SKM-1 (cell line): ENCODE results near the gene CDKL2.
"Not testable (repeated sequence)": the region's sequence is repeated elsewhere in the genome, so short reads cannot be mapped to it uniquely, and the experiment has no call there.

ENCODE experiments used
- DNase-seq: peaks from one replicate; lab custom pipeline; 2025; ENCODE audit not compliant: unreplicated experiment; lab: John Stamatoyannopoulos, UW

CDKL2 gene

DNA sequence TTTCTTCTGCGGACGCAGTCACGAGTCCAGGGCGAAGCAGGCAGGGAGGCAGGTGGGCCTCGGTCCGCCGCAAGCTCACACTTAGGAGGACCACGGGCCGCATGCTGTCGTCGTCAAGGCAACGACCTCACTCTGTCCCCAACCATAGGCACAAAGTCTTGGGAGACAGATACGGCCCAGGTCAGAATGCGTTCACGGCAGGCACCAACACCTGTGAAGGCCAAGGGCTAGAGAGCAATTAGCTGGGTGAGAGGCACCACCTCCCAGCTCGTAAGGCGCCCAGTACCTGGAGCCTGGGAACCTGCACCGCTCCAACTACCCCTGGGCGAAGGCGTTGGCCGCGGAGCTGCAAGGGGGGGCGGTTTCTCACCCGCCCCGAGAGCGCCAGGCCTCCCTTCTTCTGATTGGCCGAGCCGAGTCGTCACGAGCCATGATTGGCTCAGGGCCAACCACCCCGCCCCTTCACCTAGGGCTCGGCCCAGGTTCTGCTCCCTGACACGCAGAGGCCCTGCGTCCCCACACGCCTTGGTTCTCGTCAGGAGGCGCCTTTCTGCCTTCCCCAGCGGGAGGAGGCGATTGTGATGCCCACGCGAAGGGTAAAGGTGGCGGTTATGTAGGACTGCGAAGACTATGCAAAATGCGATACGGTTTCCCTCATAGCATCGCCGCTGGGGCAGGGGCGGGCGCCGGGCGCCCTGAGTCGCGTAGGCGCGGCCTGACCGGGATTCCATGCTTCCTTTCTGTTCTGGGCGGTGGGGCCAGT, at the start of gene CDKL2:
Gene CDKL2 (minus strand): TSS at position 355 of the 763 bp plus-strand sequence. CDS start 4,540 bp downstream, outside the sequence.
- no peak for DNase-seq

- DNase-seq = no peak
Observed at GRCh38 chr4:75678965-75679364, 48.6 kb upstream of the CDKL2 start.

GRCh38 chr4:75678473-75678872, 48.1 kb upstream of the CDKL2 start:
- DNase-seq = no peak

GRCh38 chr4:75675004-75675531, 44.7 kb upstream of the CDKL2 start:
- DNase-seq = no peak

GRCh38 chr4:75673959-75674328, 43.6 kb upstream of the CDKL2 start:
- DNase-seq = no peak

GRCh38 chr4:75673027-75673958, 43.0 kb upstream of the CDKL2 start, which contains the start of gene G3BP2:
Gene G3BP2 (minus strand): TSS chr4:75673411. CDS start chr4:75662025, 11,386 bp downstream.
- peak; percentile 97 for DNase-seq

DNA sequence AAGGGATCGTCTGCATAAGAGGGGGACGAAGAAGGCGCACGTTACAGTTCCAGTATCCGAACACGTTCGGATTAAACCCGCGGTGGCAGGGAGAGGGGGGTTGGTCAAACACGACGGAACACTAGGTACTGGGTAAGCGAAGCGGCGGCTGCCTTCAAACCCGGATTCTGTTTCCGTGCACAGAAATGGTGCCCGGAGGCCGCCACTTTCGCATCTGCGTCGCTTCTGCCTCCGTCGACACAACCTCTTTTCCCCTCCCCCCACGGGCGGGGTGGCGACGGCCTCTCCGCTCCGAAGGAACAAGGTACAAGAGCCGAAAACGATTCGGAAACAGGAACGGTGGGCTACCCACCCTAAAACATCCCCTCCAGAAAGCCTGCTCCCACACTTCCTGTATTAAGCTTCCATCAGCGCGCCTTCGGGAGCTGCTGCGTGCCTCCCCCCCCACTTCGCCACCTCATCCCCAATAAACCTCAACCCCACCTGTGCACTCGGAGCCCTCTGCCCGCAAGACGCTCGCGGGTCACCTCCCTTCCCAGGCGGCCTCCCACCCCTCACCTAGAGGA, 42.2 kb upstream of the CDKL2 start:
- peak; percentile 19 for DNase-seq

DNA sequence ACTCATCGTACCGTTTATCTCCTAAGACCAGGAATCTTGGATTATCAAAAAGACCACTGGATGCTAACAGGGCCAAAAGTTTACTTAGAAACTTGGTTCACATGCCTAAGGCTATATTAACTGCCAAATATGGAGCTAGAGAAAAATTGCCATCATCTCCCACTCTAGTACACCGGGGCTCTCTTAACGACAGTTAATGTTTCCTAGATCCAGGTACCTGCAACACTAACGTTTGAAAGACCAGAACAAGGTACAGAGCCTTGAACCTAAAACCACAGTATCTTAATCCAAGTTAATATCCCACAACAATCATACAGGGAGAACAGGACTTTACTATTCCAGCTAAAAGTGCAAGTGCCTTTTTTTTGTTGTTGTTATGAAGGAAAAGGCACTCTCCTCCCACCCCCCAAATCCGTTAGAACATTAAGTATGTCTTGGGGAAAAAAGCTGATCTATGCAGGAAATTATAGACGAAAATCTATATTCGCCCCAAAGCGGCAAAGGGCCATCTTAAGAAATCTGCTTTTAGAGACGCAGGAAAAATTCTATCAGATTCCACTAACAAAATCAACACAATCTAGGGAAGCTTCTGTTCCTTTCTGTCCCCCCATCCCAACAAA, 41.6 kb upstream of the CDKL2 start:
- no peak for DNase-seq

- no peak for DNase-seq
Observed at GRCh38 chr4:75668596-75668995, 38.3 kb upstream of the CDKL2 start.

DNA sequence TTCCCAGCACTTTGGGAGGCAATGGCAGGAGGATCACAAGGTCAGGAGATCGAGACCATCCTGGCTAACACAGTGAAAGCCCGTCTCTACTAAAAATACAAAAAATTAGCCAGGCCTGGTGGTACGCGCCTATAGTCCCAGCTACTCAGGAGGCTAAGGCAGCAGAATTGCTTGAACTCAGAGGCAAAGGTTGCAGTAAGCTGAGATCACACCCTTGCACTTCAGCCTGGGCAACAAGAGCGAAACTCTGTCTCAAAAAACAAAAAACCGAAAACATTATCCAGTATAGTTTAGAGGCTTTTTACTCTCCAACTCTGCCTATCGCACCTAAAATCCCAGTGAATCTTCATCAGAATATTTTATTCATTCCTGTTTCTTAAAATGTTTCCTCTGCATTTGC, 37.3 kb upstream of the CDKL2 start:
- DNase-seq = not testable (repeated sequence)

GRCh38 chr4:75666299-75666698, 36.0 kb upstream of the CDKL2 start:
- no peak for DNase-seq

GRCh38 chr4:75664604-75665003, 34.3 kb upstream of the CDKL2 start:
- DNase-seq = not testable (repeated sequence)

GRCh38 chr4:75662626-75663025, 32.3 kb upstream of the CDKL2 start:
- DNase-seq = no peak

- no peak for DNase-seq
Observed at GRCh38 chr4:75660491-75660890, 30.2 kb upstream of the CDKL2 start.

GRCh38 chr4:75659512-75660031, 29.2 kb upstream of the CDKL2 start:
- DNase-seq = no peak

GRCh38 chr4:75658876-75659275, 28.5 kb upstream of the CDKL2 start:
- no peak for DNase-seq

GRCh38 chr4:75655562-75655961, 25.2 kb upstream of the CDKL2 start:
- no peak for DNase-seq

DNA sequence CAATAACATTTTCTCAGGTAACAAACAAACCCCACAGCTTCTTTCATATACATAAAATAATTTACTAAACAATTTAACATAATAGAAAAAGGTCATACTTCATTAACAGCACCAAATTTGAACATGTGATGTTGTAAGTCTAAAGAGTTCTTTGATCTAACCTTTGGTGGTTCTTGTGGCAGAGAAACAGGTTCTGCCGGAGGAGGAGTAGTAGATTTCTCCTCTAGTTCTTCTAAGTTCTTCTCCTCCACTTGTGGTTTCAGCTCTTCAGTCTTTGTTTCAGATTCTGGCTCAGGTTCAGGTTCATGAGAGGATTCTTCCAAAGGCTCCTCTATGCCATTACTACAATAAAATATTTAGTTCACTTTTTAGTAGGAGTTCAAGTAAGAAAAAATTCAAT, 24.6 kb upstream of the CDKL2 start:
- DNase-seq = no peak

DNA sequence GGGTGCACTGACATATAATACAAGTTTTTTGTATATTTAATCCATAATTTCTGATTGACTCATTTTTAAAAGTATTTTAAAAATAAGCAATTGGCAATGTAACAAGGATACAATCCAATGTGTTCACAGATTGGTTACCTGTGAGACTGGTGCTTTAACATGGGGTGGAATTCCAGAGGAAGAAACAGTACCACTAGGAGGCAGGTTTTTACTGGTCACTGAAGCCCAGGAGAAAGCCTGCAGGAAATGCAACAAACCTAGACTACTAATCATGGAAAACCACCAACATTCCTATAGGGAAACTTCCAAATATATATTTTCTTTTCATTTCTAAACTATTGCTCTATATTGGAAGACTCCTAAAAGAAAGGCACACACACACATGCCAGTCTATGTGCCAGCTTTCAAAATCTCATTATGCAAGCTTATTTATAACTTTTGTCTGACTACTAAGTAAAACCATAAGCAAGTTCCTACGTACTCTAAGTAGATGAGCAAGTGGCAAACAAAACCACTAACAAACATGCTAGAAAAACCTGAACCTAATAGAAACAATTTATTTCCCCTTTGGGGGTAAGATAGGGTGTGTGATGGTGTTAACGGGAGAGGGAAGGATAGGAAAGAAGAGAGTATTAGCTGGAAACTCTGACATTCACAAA, 23.6 kb upstream of the CDKL2 start:
- no peak for DNase-seq

GRCh38 chr4:75644095-75644494, 13.8 kb upstream of the CDKL2 start:
- DNase-seq = no peak
